GM12864 (cell line): ENCODE measurements around the gene CTNNA2.

Experiments used
- DNase-seq: peaks from one replicate; pipeline ENCODE4 v3.0.0-alpha.2; 2011; ENCODE audit warnings: low read depth
- H3K4me3 ChIP-seq: 2 replicates; pipeline ENCODE4 v1.5.1; 2011; ENCODE audit warnings: mild to moderate bottlenecking, low read depth, low read length, control low read depth
- TF ChIP-seq, protein P1 (sequence below): IDR thresholded peaks from 2 replicates; pipeline ENCODE4 v1.5.1; 2011; ENCODE audit warnings: low read depth, mild to moderate bottlenecking, moderate library complexity, low read length, control low read depth, inconsistent platforms; ENCODE audit errors: missing control alignments

The CTNNA2 gene

DNA sequence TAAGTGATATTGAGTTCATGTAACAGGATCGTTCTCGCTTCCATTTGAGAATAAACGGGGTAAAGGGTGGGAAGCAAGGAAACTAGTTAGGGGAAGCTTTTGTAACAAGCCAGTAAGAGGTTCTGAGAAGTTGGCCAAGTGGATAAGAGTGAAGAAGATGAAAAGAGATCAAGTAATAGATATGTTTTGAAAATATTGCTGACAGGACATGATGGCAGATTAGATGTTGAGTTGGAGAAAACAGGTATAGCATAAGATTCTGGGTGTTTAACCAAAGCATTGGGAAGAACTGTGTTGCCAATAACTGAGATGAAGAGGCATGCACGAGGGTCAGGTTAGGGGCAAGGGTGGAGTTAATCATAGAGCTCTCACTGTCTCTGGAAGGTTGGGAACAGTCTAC lies 1121.7 kb downstream of the CTNNA2 start:
- TF ChIP-seq, protein P1, sequence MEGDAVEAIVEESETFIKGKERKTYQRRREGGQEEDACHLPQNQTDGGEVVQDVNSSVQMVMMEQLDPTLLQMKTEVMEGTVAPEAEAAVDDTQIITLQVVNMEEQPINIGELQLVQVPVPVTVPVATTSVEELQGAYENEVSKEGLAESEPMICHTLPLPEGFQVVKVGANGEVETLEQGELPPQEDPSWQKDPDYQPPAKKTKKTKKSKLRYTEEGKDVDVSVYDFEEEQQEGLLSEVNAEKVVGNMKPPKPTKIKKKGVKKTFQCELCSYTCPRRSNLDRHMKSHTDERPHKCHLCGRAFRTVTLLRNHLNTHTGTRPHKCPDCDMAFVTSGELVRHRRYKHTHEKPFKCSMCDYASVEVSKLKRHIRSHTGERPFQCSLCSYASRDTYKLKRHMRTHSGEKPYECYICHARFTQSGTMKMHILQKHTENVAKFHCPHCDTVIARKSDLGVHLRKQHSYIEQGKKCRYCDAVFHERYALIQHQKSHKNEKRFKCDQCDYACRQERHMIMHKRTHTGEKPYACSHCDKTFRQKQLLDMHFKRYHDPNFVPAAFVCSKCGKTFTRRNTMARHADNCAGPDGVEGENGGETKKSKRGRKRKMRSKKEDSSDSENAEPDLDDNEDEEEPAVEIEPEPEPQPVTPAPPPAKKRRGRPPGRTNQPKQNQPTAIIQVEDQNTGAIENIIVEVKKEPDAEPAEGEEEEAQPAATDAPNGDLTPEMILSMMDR: no peak
- DNase-seq: no peak
- no peak overlapping the region for H3K4me3 ChIP-seq

DNA sequence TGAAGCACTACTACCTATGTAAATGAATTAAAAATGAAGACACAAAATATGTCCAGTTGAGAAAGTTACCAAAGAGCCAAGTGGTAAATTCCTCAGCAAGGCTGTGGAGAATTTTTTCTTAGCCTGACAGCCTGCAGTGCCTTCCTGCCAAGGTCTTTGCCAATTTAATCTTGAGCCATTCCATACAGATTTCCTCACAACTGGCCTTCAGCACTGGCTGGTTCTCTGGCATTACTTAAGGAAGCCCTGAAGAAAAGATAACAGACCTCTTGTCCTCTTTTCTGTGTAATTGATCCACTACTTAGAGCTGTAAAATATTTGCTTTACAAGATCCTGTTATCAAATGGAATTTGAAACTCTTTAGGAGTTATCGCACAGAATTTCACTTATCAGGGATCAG lies 1125.9 kb downstream of the CTNNA2 start:
- TF ChIP-seq, protein P1: no peak
- DNase-seq: no peak
- no peak overlapping the region for H3K4me3 ChIP-seq

DNA sequence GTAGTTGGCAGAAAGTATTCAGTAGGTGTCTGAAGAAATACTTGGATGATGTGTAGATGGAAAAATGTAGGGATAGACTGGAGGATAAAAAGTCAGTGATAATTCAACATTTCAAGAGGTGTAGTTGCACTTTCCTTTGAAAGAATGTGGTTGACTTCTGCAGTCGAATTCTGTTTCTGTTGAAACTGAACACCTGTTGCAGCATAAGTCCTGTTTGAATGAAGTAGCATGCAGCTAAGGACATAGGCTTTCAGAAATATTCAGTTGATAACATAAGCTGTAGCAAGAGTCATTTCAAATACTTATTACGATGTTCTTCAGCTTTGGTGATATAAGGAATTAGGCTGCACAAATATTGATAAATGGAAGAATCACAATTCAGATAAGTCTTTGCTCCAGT lies 1129.6 kb downstream of the CTNNA2 start:
- DNase-seq: no peak
- no peak overlapping the region for H3K4me3 ChIP-seq
- TF ChIP-seq, protein P1: no peak

DNA sequence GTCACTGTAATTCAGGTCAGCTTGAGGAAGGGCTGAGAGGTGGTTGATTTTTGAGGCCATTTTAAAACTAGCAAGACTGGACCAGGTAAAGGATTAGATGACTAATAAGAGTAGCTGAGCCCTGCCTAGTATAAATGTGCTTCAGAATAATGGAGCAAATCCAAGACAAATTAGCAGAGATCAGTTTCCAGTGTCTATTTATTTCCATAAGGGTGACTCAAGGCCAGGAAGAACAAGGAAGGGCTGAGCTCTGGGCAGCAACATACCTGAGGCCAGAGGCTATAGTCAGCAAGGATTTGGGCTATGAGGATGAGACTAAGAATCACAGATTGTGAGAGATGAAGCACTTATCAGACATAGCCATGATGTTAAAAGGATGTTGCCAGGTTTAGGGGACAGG lies 1130.7 kb downstream of the CTNNA2 start:
- DNase-seq: no peak
- TF ChIP-seq, protein P1: no peak
- H3K4me3 ChIP-seq: no peak overlapping the region

DNA sequence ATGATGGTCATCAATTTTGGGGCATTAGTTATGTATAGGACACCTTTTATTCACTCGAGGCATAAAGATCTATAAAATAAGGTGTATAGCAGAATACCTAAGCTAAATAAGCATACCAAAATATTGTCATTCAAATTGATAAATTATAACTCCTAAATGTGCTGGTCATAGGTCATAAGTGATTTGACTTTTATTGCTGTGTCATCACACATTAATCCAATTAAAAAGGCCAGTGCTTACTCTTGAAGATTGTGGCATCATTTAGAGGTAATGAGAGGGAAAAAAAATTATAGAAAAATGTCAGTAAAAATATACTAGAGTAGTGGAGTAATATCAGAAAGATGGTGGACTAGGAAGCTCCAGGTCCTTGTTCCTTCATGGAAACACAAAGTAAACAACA lies 1138.6 kb downstream of the CTNNA2 start:
- TF ChIP-seq, protein P1: no peak
- no peak overlapping the region for H3K4me3 ChIP-seq
- DNase-seq: no peak

DNA sequence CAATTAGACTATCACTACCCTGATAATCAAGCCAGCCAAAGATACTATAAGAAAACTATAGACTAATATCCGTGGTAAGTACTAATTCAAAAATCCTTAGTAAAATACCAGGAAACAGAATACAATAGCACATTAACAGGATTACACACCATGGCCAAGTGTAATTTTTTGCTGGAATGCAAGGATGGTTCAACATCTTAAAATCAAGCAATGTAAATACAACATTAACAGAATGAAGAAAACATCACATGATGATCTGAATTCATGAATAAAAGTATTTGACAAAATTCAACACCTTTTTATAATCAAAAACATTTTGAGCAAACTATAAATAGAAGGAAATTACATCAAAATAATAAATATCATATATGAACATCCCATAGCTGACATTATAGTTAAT lies 1142.4 kb downstream of the CTNNA2 start:
- H3K4me3 ChIP-seq: no peak overlapping the region
- TF ChIP-seq, protein P1: no peak
- DNase-seq: no peak

DNA sequence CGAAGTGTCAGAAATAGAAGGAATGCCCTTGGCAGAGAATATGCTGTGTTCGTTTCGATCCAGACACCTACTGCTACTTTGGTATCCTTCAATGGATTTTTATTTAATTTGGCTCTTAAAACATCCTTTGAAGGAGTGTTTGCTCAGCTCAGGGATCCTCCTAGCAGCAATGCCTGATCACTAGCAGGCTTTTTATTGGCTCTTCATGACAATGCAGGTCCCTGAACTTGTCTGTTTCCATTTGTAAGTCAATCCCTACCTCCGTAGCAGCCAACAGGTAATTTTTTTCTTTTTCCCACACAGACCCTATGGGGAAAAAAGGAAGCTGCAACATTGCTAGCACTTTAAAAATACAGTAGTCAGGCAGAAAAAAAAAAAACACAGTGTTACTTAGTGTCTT lies 1157.9 kb downstream of the CTNNA2 start:
- no peak overlapping the region for H3K4me3 ChIP-seq
- TF ChIP-seq, protein P1: no peak
- DNase-seq: no peak
